ENCODE data around the gene FBP2. TPM values are rescaled to one million over a fixed set of nuclear protein-coding genes. Genes with fewer than 3 reads are reported as not detected.
A peak's percentile ranks its signal among the peaks of the same experiment; 100 is the strongest.

FBP2 gene
- total and polyA plus RNA-seq, 2 of the 8 experiments (the other 6 are each of a cell fraction or from before 2014, with no cell fraction given) = not detected

- Histone ChIP-seq H3K23ac (ENCODE audit: insufficient read length) (no peak overlapping the region), H3K79me1 (ENCODE audit: low read depth, low read length) (no peaks in the 10 kb centered on the region), H3K23me2 (ENCODE audit: low read depth, low read length) (peaks cover 16% of the 10 kb centered on the region; the same call in 1 of the 2 replicates), H3K79me2 (ENCODE audit: control insufficient read depth in 1 of 2, insufficient read depth in 2 of 2, low read length in 2 of 2) (no peaks in the 10 kb centered on the region), H3K14ac (ENCODE audit: insufficient read length) (no peak overlapping the region), H2BK12ac (ENCODE audit: low read depth, low read length) (no peak overlapping the region; the same call in 1 of the 2 replicates), H2AK5ac (ENCODE audit: low read depth, low read length) (peak overlapping the region; percentile 20; the same call in 1 of the 2 replicates), H4K91ac (replicated peaks; ENCODE audit: insufficient read length, low read length) (no peak overlapping the region), H3K4me2 (ENCODE audit: insufficient read depth in 1 of 2, low read depth in 2 of 2, low read length in 2 of 2) (no peak overlapping the region), H3K9me3 (ENCODE audit: insufficient read depth in 2 of 2, low read depth in 1 of 2, low read length in 1 of 2) (no peaks in the 10 kb centered on the region), H3K56ac (replicated peaks; ENCODE audit: insufficient read length, low read depth, low read length) (no peak overlapping the region), H3K36me3 (ENCODE audit: control insufficient read depth in 2 of 4, insufficient read depth in 4 of 4, low read length in 3 of 4) (no peaks in the 10 kb centered on the region), H3K9ac (replicated peaks in 1 of 4; ENCODE audit: extremely low read depth in 1 of 4, low read depth in 3 of 4, low read length in 3 of 4) (no peak overlapping the region), H3K27ac (ENCODE audit: low read depth, low read length) (no peak overlapping the region), H2BK5ac (ENCODE audit: low read depth, low read length) (no peak overlapping the region), H2BK15ac (ENCODE audit: low read length) (peak overlapping the region; percentile 53; the same call in 1 of the 2 replicates), H3K18ac (ENCODE audit: extremely low read depth, low read length) (no peak overlapping the region), H4K5ac (ENCODE audit: insufficient read length, low read depth, low read length) (no peak overlapping the region), H3K4me1 (replicated peaks in 1 of 4; ENCODE audit: control insufficient read depth in 3 of 4, insufficient read depth in 4 of 4, low read length in 3 of 4) (peaks cover 3 to 16% (median 8%) of the 10 kb centered on the region in 4 experiments), H2BK20ac (ENCODE audit: low read length) (no peak overlapping the region), H2AFZ (ENCODE audit: low read length) (no peak overlapping the region), H2BK120ac (replicated peaks; ENCODE audit: low read depth, low read length) (no peak overlapping the region), H4K20me1 (replicated peaks in 1 of 2; ENCODE audit: control insufficient read depth in 1 of 2, insufficient read depth in 2 of 2, low read length in 2 of 2) (no peaks in the 10 kb centered on the region), H3K27me3 (replicated peaks in 1 of 4; ENCODE audit: control insufficient read depth in 3 of 4, extremely low read depth in 1 of 4, insufficient read depth in 3 of 4, low read length in 3 of 4) (peaks cover 26 to 52% (median 46%) of the 10 kb centered on the region in 4 experiments), H3K4me3 (ENCODE audit: extremely low read depth in 1 of 4, insufficient read depth in 2 of 4, low read depth in 3 of 4, low read length in 4 of 4) (no peak overlapping the region), H3K4ac (replicated peaks; ENCODE audit: insufficient read length, low read depth, low read length) (no peak overlapping the region), H4K8ac (ENCODE audit: extremely low read depth, insufficient read depth, low read length) (no peak overlapping the region; the same call in 1 of the 2 replicates)
- ChIA-PET POLR2A (ENCODE audit: partially characterized antibody) (interaction anchor here (0.7 kb wide), 1 partner anchor 1521 kb away, joined by 3 read pairs; no protein-coding TSS in a partner anchor), CTCF (ENCODE audit: partially characterized antibody) (interaction anchor here (0.8 to 1.7 kb wide), 4 partner anchors 19 to 525 kb away, joined by 3 to 7 read pairs (median 4); no protein-coding TSS in a partner anchor)
- whole genome bisulfite sequencing, 2 experiments (ENCODE audit: extremely low coverage in 1 of 2, insufficient coverage in 1 of 2, insufficient read length in 1 of 2, insufficient replicate concordance in 2 of 2, low coverage in 1 of 2, low lambda C conversion rate in 2 of 2, missing lambda C conversion rate in 1 of 2) = 95% methylated on average over 5 of the region's 5 CpGs; no CpG with 5 or more reads in 1 of the 2 experiments
- FAIRE-seq (no peak), DNase-seq (ENCODE audit: low read depth in 1 of 2, low spot score in 2 of 2) (no peak)
Measured at GRCh38 chr9:94642501-94642900, 48.9 kb upstream of the FBP2 start.

Measured in H1 (cell line).